Measurements from ENCODE around the gene SCUBE1. TPM values are rescaled to one million over a fixed set of nuclear protein-coding genes. Genes with fewer than 3 reads are reported as not detected.

SCUBE1 gene
- total RNA-seq, 4 donors from 2014 or later: 0.38 to 4.0 (median 2.1) TPM

DNA sequence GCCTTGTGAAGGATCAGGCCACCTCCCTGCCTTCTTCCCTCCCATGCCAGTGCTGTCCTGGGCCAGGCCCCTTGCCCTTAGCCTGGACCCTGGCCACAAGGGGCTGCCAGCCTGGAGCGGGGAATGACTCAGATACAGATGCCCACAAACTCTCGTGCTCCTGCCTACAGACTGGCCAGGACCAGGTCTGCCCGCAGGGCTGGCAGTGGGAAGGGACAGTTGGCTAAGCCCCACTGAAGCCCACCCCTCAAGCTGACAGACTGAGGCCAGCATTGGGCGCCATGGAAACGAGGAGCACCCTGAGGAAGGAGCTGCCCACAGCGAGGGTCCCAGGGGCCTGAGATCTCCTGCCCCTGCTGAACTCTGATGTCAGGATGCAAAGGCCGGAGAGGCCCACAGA lies 14.1 kb downstream of the SCUBE1 start:
- WGBS, 2 donors: 100% methylated on average over 1 of the region's 7 CpGs; no CpG with 5 or more reads in 1 of the 2 donors
- Histone ChIP-seq H3K9me3 (no peaks in the 10 kb centered on the region), H3K4me3 (no peak overlapping the region), H3K36me3 (no peaks in the 10 kb centered on the region), H3K27ac (no peak overlapping the region), H3K27me3 (peaks cover 0 to 30% (median 0%) of the 10 kb centered on the region in 4 donors), H3K4me1 (peaks cover 0 to 9% (median 0%) of the 10 kb centered on the region in 3 donors)
- no peak for DNase-seq
- TF ChIP-seq, protein P1, sequence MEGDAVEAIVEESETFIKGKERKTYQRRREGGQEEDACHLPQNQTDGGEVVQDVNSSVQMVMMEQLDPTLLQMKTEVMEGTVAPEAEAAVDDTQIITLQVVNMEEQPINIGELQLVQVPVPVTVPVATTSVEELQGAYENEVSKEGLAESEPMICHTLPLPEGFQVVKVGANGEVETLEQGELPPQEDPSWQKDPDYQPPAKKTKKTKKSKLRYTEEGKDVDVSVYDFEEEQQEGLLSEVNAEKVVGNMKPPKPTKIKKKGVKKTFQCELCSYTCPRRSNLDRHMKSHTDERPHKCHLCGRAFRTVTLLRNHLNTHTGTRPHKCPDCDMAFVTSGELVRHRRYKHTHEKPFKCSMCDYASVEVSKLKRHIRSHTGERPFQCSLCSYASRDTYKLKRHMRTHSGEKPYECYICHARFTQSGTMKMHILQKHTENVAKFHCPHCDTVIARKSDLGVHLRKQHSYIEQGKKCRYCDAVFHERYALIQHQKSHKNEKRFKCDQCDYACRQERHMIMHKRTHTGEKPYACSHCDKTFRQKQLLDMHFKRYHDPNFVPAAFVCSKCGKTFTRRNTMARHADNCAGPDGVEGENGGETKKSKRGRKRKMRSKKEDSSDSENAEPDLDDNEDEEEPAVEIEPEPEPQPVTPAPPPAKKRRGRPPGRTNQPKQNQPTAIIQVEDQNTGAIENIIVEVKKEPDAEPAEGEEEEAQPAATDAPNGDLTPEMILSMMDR (IDR thresholded peaks at IDR 0.05): no peak
- no peak for TF ChIP-seq POLR2A (IDR thresholded peaks at IDR 0.05)
- intact Hi-C loops (cut with DNase I): no loop called here

DNA sequence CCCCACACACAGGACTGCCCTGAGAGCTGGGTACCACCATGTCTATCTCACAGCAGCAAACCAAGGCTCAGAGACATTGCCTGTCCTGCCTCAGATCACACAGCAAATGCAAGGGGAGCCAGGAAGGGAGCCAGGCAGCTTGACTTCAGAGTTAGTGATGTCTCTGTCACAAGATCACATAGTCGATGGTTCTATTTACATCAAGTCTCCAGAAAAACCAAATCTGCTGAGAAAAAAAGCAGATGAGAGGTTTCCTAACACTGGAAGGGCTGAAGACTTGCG lies 16.1 kb downstream of the SCUBE1 start:
- intact Hi-C loops (cut with DNase I): no loop called here
- Histone ChIP-seq H3K27ac (no peak overlapping the region), H3K4me3 (no peak overlapping the region), H3K36me3 (no peaks in the 10 kb centered on the region), H3K27me3 (peaks cover 0 to 36% (median 0%) of the 10 kb centered on the region in 4 donors), H3K4me1 (peaks cover 0 to 9% (median 0%) of the 10 kb centered on the region in 3 donors), H3K9me3 (no peaks in the 10 kb centered on the region)
- 31 to 53% methylated on average over 1 to 2 of the region's 2 CpGs for WGBS, 2 donors
- TF ChIP-seq, protein P1 (IDR thresholded peaks at IDR 0.05): no peak
- TF ChIP-seq POLR2A (IDR thresholded peaks at IDR 0.05): no peak
- no peak for DNase-seq

DNA sequence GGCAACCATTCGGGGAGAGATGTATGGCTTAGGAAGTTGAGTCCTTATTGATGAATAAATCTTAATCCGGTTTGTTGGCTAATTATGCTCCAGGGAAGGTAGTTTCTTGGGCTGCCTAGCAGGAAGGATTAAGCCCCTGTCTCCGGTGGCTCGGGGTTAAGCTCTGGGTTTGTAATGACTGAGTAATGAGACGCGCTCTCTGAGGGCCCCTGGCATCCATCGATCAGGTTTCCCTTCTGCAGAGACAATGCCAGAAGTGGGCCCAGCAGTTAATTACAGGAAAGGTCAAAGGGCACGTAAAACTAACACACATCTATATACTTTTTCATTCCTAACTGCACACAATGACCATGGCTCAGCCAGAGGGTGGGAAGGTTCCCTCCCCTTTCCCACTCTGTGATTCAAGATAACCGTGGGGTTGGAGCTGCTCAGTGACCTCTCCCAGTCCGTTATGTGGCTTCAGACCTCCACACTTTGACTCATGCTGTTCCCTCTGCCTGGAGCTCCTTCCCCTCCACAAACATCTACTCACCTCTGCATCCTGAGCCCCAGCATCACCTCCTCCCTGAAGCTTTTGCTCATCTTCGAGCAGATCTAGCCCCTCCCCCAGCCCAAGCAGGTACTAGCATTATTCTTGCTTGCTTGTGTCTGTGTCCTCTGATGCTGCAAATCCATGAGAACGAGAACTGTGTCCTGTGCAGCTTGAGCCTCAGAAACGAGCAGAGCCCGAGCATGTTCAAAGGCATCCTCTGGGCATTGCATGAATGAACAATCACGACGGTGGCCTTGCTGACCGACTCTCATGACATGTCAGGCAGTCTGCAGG lies 16.6 kb downstream of the SCUBE1 start:
- TF ChIP-seq, protein P1 (IDR thresholded peaks at IDR 0.05): no peak
- no peak for TF ChIP-seq POLR2A (IDR thresholded peaks at IDR 0.05)
- DNase-seq: no peak
- H3K36me3 ChIP-seq: no peaks in the 10 kb centered on the region
- H3K27ac ChIP-seq: no peak overlapping the region
- WGBS, 2 donors: 46 to 48% methylated on average over 7 to 14 of the region's 17 CpGs
- intact Hi-C loops (cut with DNase I): no loop called here
- no peak overlapping the region for H3K4me3 ChIP-seq
- no peaks in the 10 kb centered on the region for H3K9me3 ChIP-seq
- H3K27me3 ChIP-seq: peaks cover 0 to 36% (median 0%) of the 10 kb centered on the region in 4 donors
- peaks cover 0 to 9% (median 0%) of the 10 kb centered on the region in 3 donors for H3K4me1 ChIP-seq

DNA sequence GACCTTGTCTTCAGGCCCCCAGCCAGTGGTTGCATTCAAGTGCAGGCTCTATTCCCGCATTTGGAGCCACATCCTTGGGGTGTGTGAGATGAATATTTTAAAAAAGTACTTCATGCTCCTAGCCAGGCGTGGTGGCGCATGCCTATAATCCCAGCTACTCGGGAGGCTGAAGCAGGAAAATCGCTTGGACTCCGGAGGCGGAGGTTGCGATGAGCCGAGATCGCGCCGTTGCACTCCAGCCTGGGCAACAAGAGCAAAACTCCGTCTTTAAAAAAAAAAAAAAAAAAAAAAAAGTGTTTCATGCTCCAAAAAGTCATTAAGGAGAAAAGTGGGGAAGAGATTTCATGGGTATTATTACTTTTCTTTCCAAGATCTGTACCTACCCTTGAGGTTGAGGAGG lies 18.0 kb downstream of the SCUBE1 start:
- H3K4me3 ChIP-seq: no peak overlapping the region
- no peak for DNase-seq
- intact Hi-C loops (cut with DNase I): no loop called here
- TF ChIP-seq, protein P1 (IDR thresholded peaks at IDR 0.05): no peak
- no peak for TF ChIP-seq POLR2A (IDR thresholded peaks at IDR 0.05)
- H3K27me3 ChIP-seq: peaks cover 0 to 40% (median 0%) of the 10 kb centered on the region in 4 donors
- no peaks in the 10 kb centered on the region for H3K36me3 ChIP-seq
- WGBS, 2 donors: 82 to 89% methylated on average over 5 to 13 of the region's 13 CpGs
- H3K9me3 ChIP-seq: no peaks in the 10 kb centered on the region
- no peak overlapping the region for H3K27ac ChIP-seq
- peaks cover 0 to under 1% (median 0%) of the 10 kb centered on the region in 3 donors for H3K4me1 ChIP-seq

Data from esophagus squamous epithelium (tissue), 5 donors.